Upper lobe of left lung (tissue), 4 donors: ENCODE measurements around the gene ZMYND8.

Experiments used
- POLR2A ChIP-seq, 4 donors: fragments of 450-650 bp; IDR thresholded peaks; one replicate each; pipeline ENCODE4 v1.5.1; 2016 to 2017; ENCODE audit warnings: antibody characterized with exemption in 4 of 4, mild to moderate bottlenecking in 2 of 4
- TF ChIP-seq, protein P1 (sequence below), 6 experiments: fragments of 450-650 bp in 4 of 6; fragments of 200-600 bp in 2 of 6; sonication (generic) in 2 of 6; IDR thresholded peaks; one replicate each; pipeline ENCODE4 v1.5.1; 2016 to 2019; ENCODE audit warnings: antibody characterized with exemption in 6 of 6

GRCh38 chr20:47284373-47284772 is 72.1 kb downstream of the ZMYND8 start:
- TF ChIP-seq POLR2A (IDR thresholded peaks at IDR 0.05), result no peak
- TF ChIP-seq, protein P1, sequence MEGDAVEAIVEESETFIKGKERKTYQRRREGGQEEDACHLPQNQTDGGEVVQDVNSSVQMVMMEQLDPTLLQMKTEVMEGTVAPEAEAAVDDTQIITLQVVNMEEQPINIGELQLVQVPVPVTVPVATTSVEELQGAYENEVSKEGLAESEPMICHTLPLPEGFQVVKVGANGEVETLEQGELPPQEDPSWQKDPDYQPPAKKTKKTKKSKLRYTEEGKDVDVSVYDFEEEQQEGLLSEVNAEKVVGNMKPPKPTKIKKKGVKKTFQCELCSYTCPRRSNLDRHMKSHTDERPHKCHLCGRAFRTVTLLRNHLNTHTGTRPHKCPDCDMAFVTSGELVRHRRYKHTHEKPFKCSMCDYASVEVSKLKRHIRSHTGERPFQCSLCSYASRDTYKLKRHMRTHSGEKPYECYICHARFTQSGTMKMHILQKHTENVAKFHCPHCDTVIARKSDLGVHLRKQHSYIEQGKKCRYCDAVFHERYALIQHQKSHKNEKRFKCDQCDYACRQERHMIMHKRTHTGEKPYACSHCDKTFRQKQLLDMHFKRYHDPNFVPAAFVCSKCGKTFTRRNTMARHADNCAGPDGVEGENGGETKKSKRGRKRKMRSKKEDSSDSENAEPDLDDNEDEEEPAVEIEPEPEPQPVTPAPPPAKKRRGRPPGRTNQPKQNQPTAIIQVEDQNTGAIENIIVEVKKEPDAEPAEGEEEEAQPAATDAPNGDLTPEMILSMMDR (IDR thresholded peaks at IDR 0.05), result no peak
